SIG-M5 treated with dmso at 0.1 percent for 504 hours (cell line): ENCODE measurements around the gene SSBP4.

Experiments
- DNase-seq: peaks from one replicate; lab custom pipeline; 2025; ENCODE audit not compliant: unreplicated experiment; lab: John Stamatoyannopoulos, UW

SSBP4 gene

DNA sequence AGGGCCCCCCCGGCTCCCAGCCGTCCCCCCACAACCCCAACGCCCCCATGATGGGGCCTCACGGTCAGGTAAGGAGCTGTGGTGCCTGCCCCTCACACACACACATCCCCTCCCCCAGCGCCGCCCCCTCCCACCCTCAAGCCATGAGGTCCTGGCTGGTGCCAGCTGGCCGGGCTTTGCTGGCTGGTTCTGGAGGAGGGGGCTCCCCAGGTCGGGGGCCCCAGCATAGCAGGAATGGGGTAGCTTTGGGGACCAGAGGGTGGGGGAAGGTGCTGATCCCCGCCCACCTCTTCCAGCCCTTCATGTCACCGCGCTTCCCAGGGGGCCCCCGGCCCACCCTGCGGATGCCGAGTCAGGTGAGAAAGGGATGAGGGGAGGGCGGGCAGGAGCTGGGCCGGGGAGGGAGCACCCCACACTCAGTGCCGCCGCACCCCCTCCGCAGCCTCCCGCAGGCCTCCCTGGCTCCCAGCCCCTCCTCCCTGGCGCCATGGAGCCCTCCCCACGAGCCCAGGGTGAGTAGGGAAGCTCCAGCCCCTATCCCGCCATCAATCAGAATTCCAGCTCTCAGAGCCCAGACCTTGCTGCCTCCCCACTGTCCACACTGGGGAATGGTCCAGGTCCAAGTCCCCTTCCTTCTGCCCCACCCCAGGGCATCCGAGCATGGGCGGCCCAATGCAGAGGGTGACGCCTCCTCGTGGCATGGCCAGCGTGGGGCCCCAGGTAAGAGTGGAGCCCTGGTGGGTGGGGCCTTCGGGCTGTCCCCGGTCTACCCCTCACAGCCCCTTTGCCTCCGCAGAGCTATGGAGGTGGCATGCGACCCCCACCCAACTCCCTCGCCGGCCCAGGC lies 12.4 kb downstream of the SSBP4 start:
- DNase-seq, result no peak

DNA sequence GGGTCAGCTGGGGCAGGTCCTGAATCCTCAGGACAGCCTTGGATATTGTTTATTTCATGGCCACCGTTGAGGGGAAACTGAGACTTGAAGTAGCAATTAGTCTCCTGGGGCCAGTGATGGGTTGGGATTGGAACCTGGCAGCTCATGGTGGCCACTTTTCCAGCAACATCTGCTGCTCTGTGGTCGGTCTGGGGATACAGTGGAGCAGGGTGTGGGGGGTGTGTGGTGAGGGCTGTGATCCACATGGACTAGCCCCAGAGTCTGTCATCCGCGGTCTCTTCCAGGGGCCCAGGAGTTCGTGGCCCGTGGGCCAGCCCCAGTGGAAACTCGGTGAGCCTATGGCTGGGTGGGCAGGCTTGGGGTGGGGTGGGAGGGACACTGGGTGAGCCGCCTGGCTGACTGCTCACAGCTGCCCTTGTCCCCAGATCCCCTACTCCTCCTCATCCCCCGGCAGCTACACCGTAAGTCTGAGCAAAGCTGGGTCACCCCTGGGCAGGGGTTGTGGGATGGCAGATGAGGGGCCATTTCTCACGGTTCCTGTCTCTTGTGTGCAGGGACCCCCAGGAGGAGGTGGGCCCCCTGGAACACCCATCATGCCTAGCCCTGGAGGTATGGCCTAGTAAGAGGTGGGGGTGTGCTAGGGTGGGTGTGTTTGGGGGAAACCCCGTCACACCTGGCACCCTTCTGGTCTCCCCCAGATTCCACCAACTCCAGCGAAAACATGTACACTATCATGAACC lies 13.2 kb downstream of the SSBP4 start:
- DNase-seq, result no peak

DNA sequence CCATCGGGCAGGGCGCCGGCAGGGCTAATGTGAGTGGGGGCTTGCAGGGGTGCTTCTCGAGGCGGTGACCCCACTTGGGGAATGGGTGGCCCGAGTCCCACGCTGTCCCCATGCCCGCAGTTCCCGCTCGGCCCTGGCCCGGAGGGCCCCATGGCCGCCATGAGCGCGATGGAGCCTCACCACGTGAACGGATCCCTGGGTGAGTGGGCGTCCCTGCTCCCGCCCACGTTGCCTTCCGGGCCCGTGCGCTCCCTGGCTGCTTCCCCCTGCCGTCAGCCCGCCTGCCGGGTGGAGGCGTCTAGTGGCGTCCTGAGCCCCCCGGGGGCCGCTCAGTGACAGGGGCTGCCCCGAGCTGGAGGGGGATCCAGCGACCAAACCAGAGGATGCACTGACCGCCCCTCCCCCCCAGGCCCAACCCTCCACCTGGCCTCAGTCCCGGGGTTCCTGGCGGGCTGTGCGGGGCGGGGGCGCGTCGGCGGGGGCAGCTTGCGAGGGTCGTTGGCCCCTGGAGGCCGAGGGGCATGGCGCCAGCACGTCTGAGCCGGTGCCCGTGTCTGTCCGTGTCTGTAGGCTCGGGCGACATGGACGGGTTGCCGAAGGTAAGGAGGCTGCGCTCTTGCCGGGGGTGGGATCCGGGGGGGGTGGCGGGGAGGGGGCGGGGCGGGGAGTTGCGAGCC lies 14.0 kb downstream of the SSBP4 start:
- no peak for DNase-seq

DNA sequence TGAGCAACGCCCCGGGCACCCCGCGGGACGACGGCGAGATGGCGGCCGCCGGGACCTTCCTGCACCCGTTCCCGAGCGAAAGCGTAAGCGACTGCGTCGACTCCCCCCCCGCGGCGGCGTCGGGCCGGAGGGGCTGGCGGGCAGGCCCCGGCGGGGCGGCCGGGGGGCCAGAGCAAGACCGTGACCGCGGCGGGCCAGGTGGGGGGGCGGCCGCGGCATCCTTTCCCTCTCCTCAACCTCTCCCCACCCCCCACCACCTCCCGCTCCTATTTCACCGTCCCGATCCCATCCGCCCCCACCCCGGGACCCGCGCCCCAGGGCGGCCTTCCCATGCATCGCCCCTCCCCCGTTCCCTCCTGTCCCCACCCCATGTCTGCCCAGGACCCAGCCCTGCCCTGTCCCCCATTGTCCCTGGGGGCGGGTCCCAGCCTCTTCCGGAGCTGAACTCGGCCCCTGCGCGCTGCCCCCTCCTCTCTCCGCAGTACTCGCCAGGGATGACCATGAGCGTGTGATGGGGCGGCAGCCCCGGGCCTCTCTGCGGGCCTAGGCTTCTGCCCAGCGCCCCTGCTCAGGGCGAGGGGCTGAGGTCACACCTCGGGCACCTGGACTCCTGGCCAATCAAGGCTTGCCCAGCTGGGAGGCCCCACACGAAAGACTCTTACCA lies 14.7 kb downstream of the SSBP4 start:
- DNase-seq, result no peak

DNA sequence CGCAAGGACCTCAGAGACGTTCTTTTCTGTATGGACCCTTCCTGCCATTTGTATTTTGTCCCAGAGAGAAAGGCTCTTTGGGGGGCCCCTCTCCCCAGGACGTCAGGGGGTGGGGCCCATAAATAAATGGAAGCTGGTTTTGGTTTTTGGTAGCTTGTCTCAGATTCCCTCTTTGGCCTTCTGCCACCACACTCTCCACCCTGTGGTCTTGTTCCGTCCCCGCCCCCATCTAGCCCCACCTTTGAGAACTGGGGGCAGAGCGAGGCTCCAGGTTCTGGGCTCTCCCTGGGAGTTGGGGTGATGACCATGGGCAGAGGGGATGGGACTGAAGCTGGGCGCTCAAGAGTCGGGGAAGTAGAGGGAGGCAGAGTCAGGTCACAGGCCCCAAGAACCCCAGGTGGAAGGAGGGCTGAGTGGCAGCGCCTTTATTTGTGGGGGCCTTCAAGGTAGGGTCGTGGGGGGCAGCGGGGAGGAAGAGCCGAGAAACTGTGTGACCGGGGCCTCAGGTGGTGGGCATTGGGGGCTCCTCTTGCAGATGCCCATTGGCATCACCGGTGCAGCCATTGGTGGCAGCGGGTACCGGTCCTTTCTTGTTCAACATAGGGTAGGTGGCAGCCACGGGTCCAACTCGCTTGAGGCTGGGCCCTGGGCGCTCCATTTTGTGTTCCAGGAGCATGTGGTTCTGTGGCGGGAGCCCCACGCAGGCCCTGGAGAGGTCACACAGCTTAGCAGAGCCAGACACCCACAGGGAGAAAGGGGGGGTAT lies 15.4 kb downstream of the SSBP4 start:
- DNase-seq, result no peak

DNA sequence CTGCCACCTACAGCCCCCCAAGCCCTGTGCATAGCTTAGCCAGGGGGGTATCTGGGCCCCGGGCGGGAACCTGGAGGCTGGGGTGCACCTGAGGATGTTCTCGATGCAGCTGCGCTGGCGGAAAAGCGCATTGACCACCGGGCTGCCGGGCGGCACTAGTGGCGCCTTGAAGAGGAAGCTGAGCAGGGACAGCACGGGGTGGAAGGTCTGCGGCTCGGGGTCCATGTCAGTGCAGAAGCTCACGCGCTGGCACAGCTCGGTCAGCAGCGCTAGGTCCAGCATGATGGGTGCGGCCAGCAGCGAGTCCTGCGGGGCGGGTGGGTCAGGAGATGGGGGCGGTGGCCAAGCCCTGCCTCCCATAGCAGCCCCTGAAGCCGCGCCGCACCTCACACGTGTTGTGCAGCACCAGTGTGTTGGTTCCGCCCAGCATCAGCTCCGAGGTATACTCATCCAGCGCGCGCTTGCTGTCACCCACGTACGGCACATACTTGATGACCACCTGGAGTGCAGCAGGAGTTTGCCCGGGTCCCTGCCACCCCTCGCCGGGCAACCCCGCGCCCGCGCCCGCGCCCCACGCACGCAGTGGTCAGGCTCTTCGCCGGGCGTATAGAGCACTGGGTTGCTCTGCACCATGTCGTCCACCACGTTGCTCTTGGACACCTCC lies 16.1 kb downstream of the SSBP4 start:
- DNase-seq, result no peak

DNA sequence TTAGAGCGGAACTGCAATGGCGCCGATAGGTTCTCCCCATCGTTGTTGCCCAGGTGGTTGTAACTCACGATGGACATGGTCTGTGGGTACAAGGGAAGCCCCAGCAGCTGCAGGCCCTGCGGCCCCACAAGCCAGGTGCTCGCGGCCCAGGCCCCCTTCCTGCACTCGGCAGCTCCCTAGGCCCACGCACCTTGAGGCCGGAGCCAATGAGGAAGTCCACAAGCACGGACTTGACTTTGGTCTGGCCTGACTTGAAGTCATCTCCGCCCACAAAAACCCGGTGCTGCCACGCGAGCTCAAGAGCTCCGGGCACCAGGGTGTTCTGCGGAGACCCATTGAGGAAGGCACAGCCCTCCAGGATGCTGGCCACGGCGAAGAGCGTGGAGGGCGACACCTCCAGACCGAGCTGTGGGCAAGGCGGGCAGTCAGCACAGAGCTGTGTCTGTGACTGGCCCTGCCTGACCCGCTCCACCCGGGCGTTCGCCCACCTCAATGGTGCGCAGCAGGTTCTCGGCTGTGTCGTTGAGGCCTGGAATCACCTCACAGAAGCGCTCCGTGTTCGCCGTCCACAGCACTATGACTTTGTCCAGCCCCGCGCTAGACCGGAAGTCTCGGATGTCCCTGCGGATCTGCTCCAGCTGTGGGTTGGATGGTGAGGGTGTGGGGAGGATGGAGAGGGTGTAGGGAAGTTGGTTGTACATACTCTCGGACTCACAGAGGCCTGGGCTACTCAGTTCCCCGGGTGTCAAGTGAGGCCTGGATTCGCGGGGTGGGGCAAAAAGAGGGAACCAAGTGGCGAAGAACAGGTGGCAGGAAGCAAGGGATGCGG lies 16.9 kb downstream of the SSBP4 start:
- no peak for DNase-seq

DNA sequence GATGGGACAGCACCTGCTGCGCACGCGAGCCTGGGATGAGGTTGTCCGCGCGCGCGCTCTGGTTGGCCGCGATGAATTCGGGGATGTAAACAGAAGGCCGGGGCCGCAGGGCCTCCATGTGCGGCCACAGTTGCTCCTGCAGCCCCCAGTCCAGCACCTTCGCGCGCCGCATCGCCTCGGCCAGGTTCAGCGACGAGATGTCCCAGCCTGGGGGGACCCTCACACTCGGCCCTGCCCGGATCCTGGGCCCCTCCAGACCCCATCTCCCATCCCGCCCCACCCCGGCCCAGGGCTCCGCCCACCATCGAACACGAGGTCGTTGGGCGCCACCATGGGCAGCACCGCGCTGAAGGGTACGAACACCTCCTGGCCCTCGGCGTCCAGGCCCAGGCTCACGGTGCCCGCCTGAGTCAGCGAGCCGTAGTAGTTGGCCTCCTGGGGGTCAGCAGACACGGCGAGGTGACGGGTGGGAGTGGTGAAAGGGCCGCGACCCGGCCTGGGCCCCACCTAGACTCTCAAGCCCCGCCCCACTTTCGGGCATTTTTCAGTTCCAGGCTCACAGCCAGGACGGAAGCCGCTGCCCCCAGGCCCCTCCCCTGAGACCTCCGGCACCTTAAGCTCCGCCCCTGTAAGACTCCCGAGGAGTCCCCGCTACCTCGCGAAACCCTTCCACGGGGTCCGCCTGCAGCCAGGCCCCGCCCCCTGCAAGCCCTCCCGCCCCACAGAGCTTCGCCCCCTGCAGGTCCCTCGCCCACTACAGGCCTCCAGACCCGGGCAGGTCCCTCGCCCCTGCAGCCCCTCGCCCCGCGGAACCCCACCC lies 17.7 kb downstream of the SSBP4 start:
- peak; percentile 57 for DNase-seq

DNA sequence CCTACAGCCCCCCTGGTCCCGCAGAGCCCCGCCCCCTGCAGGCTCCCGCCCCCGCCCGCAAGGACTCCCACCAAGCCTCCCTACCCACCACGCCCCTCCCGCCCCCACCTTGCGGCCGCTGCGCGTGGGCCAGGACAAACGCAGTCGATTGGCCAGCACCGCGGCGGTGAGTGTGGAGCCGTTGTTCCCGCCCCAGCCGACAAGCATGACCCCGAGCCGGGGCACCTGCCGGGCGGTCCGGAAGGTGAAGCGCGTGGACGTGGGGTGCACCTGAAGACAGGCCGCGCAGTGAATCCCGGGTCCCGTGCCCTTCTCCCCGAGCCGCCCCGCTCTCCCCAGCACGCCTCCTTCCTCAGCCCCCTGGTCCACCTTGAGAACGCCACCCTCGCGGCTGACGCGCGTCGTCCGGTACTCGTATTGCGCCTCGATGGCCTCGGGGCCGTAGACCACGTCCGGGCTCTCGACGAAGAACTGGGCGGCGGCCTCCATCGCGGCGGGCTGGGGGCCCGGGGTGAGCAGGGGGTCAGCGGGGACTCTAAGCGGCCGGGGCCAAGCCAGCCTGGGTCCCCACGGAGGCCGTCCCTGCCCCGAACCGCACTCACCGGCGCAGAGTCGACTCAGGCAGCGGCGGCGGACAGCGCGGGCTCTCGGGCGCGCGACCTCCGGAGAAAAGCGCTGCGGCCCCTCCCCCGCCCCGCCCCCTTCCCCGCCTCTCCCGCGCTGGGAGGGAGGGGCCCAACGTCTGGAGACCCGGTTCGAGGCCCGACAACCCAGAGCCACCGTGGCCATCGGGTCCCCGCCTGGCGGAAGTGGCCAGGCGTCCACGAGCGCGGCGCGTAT lies 18.5 kb downstream of the SSBP4 start, which contains the start of gene ISYNA1:
Gene ISYNA1, minus strand, starts transcription at position 643 of the 840 bp plus-strand sequence. Its CDS starts 154 bp downstream, at position 489.
- no peak for DNase-seq

DNA sequence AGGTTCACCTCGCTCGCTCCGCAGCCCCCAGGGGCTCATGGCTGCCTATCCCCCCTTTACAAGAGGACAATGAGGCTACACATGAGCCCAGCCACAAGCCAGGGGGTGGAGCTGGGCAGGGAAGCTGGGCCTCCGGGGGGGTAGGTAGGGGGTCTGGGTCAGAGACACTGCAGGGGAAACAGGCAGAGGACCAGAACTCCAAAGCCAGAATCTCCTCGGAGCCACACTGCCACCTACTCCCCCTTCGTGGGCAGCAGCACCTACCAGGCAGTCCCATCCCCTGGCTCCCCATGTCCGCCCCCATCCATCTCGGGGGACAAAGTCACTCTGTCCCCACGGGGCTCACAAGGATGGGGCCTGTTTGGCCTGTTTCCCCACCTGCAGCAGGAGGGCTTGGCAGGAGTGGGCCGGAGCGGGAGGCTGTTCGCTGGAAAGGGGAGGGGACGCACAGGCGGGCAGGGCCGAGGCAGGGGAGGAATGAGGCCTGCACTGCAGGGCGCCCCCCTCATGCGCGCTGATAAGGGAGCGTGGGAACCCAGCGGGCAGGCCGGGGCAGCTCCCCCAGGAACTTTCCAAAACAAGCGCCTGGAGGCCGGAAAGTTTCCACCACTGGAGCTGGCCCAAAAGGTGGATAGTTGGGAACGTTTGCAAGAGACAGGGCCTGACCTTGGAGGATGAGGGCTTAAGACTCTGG lies 19.3 kb downstream of the SSBP4 start:
- no peak for DNase-seq

DNA sequence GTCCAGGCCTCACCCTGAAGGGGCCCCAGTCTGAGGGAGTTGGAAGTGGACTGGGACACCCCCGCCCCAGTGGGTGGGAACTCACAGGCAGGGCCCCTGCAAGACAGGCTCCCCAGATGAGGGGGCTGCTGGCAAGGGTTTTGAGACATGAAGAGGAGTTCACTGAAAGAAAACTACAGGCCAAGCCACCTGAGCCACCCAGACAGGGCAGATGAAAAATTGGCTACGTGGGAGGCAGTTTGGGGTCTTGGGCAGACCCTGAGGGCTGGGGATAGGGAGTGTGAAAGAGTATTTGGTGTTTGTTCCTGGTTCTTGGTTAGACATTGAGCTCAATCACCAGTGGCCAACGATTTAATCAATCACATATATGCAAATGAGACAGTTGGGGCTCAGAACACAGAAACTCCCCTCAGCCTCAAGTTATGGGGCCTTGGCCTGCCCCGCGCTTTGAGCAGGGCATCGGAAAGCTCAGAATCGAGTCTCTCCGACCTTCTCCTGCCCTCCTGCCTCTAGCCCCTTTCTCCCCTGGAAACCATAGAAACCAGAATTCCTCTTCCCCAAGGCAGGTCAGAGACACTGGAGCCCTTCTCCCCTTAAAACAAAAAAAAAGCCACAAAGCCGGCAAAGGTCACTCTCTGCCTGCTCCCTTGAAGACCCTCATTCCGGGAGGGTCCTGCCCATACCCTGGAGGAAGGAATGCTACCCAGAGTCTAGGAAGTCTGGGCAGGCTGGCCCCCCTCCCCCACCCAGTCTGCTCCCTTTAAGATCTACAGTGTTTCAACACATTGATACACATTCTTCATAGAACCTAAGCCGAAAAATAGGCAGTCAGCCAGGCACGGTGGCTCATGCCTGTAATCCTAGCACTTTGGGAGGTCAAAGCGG lies 20.1 kb downstream of the SSBP4 start:
- no peak for DNase-seq

DNA sequence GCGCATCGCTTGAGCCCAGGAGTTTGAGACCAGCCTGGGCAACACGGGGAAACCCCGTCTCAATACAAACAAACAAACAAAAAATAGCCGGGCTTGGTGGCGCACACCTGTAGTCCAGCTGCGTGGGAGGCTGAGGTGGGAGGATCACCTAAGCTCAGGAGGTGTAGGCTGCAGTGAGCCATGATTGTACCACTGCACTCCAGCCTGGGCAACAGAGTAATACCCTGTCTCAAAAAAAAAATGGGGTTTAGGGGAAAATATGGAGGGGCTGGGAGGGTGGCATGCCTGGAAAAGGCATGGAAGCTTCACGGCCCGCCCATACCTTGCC lies 20.7 kb downstream of the SSBP4 start:
- DNase-seq, result no peak

DNA sequence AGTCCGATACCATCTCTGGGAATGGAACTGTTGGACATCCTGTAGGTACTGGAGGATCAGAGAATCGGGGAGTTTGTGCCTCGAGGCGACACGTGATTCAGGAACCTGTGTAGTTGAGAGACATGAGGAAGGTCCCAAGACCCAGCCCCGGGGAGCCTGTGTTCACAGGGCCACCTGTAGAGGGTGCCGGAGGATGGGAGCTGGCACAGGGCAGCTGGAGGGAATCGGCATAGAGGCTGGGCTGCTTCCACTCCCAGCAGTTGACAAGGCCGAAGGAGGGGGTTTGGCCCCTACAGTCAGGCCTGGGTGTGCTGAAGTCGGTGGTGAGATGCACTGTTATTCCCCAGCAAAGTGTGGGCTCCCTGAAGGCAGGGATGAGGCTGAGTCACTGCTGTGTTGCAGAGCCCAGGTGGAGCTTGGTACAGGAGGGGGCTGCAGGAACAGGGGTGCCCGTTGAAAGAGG lies 21.2 kb downstream of the SSBP4 start:
- no peak for DNase-seq

DNA sequence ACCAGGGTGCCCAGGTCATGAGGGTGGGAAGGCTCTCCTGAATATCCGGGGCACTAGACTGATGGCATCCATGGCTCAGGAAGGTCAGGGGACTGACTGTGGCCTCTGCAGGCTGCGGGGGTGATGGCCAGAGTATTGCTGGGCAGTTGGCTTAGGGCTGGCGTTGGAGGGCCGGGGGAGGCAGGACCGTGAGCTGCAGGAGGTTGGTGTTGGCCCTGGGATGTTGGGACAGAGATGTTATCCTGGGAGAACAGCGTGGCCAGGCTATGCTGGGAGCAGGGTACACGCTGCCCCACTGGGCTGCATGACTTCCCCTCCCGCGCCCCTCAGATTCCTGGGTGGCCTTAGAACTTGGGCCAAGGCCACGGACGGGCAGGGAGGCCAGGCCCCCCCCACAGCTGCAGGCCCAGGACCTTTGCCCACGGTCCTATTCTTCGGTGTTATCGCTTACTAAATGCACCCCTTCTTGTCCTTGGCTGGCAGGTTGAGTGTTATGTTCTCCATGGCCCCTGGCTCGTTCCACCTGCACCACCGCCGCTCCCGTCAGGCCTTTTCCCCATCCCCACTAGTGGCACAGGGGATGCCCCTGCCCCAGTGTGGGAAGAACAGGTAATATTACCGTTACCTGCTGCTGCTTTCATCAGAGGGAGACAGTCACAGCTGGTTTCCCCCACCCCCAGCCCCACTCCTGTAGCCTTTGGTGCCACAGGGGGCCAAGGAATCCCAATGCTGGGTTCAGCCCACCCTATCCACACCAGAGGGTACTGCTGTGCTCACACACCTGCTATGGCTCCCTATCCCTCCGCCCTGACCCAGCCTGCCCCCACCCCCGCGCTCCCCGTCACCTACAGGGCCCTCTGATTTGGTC lies 22.0 kb downstream of the SSBP4 start:
- no peak for DNase-seq
